ENCODE results near the gene ART1. TPM values are rescaled to one million over a fixed set of nuclear protein-coding genes. Genes with fewer than 3 reads are reported as not detected.

The ART1 gene
- total and polyA plus RNA-seq, 2 of the 8 experiments (the other 6 are each of a cell fraction or from before 2014, with no cell fraction given): not detected

- Histone ChIP-seq H2BK20ac (ENCODE audit: low read length) (no peak overlapping the region), H3K27me3 (replicated peaks in 1 of 4; ENCODE audit: control insufficient read depth in 3 of 4, extremely low read depth in 1 of 4, insufficient read depth in 3 of 4, low read length in 3 of 4) (no peaks in the 10 kb centered on the region), H3K4me3 (ENCODE audit: extremely low read depth in 1 of 4, insufficient read depth in 2 of 4, low read depth in 3 of 4, low read length in 4 of 4) (no peak overlapping the region)
- TF ChIP-seq E2F6 (IDR thresholded peaks at IDR 0.05) (no peak), FOSL1 (IDR thresholded peaks at IDR 0.05; ENCODE audit: insufficient read depth, low read depth, low read length) (no peak), GTF2F1 (IDR thresholded peaks at IDR 0.05; ENCODE audit: borderline replicate concordance, low read depth, low read length) (no peak), SIX5 (IDR thresholded peaks at IDR 0.05; ENCODE audit: low read depth, low read length) (no peak), POLR2A (IDR thresholded peaks at IDR 0.05; ENCODE audit: control extremely low read depth in 1 of 2, low read depth in 2 of 2, low read length in 2 of 2) (no peak), CTBP2 (IDR thresholded peaks at IDR 0.05; ENCODE audit: borderline replicate concordance, insufficient read depth, insufficient read length, low read length) (no peak), POLR2AphosphoS5 (IDR thresholded peaks at IDR 0.05; ENCODE audit: low read depth, low read length) (no peak), CEBPB (IDR thresholded peaks at IDR 0.05; ENCODE audit: low read depth, low read length) (no peak), KDM1A (IDR thresholded peaks at IDR 0.05; ENCODE audit: borderline replicate concordance, low read length) (no peak), MAX (IDR thresholded peaks at IDR 0.05) (no peak), ATF3 (IDR thresholded peaks at IDR 0.05; ENCODE audit: insufficient read depth, low read depth, low read length) (no peak), TAF1 (IDR thresholded peaks at IDR 0.05; ENCODE audit: low read depth, low read length) (no peak), SP2 (IDR thresholded peaks at IDR 0.05; ENCODE audit: low read length) (no peak), SP4 (IDR thresholded peaks at IDR 0.05; ENCODE audit: low read length) (no peak)
These were observed 21.8 kb upstream of the ART1 start for GRCh38 chr11:3623121-3623520.

More at GRCh38 chr11:3623121-3623520, 21.8 kb upstream of the ART1 start:
- no peak overlapping the region for H3K9ac ChIP-seq (replicated peaks in 1 of 4; ENCODE audit: extremely low read depth in 1 of 4, low read depth in 3 of 4, low read length in 3 of 4)
- H2BK15ac ChIP-seq (ENCODE audit: low read length): no peak overlapping the region
- H3K4ac ChIP-seq (replicated peaks; ENCODE audit: insufficient read length, low read depth, low read length): no peak overlapping the region
- no peaks in the 10 kb centered on the region for H3K23me2 ChIP-seq (ENCODE audit: low read depth, low read length)
- no peaks in the 10 kb centered on the region for H3K9me3 ChIP-seq (ENCODE audit: insufficient read depth in 2 of 2, low read depth in 1 of 2, low read length in 1 of 2)
- no peak overlapping the region for H2BK120ac ChIP-seq (replicated peaks; ENCODE audit: low read depth, low read length)
- H2BK12ac ChIP-seq (ENCODE audit: low read depth, low read length): no peak overlapping the region
- no peak overlapping the region for H3K23ac ChIP-seq (ENCODE audit: insufficient read length)
- no peak overlapping the region for H3K56ac ChIP-seq (replicated peaks; ENCODE audit: insufficient read length, low read depth, low read length)
- no peak overlapping the region for H2BK5ac ChIP-seq (ENCODE audit: low read depth, low read length)
- H3K79me1 ChIP-seq (ENCODE audit: low read depth, low read length): no peaks in the 10 kb centered on the region
- POLR2A ChIA-PET (ENCODE audit: partially characterized antibody): interaction anchor here (0.8 kb wide), 1 partner anchor 18 kb away, joined by 3 read pairs; no protein-coding TSS in a partner anchor
- no peak overlapping the region for H2AFZ ChIP-seq (ENCODE audit: low read length)
- no peak overlapping the region for H3K18ac ChIP-seq (ENCODE audit: extremely low read depth, low read length)
- no peaks in the 10 kb centered on the region for H3K36me3 ChIP-seq (ENCODE audit: control insufficient read depth in 2 of 4, insufficient read depth in 4 of 4, low read length in 3 of 4)
- no peak overlapping the region for H4K91ac ChIP-seq (replicated peaks; ENCODE audit: insufficient read length, low read length)
- H4K8ac ChIP-seq (ENCODE audit: extremely low read depth, insufficient read depth, low read length): no peak overlapping the region
- no peak overlapping the region for H4K5ac ChIP-seq (ENCODE audit: insufficient read length, low read depth, low read length)
- no peak overlapping the region for H2AK5ac ChIP-seq (ENCODE audit: low read depth, low read length)
- H3K14ac ChIP-seq (ENCODE audit: insufficient read length): no peak overlapping the region
- H3K27ac ChIP-seq (ENCODE audit: low read depth, low read length): no peak overlapping the region
- CTCF ChIA-PET (ENCODE audit: partially characterized antibody): interaction anchor here (2.0 to 7.0 kb wide), 2 partner anchors 14 to 50 kb away, joined by 4 to 33 read pairs; no protein-coding TSS in a partner anchor
- WGBS, 2 experiments (ENCODE audit: extremely low coverage in 1 of 2, insufficient coverage in 1 of 2, insufficient read length in 1 of 2, insufficient replicate concordance in 2 of 2, low coverage in 1 of 2, low lambda C conversion rate in 2 of 2, missing lambda C conversion rate in 1 of 2): 92% methylated on average over 5 of the region's 5 CpGs; no CpG with 5 or more reads in 1 of the 2 experiments
- DNase-seq (ENCODE audit: low read depth in 1 of 2, low spot score in 2 of 2) (no peak), FAIRE-seq (no peak)
- H3K79me2 ChIP-seq (ENCODE audit: control insufficient read depth in 1 of 2, insufficient read depth in 2 of 2, low read length in 2 of 2): no peaks in the 10 kb centered on the region
- H3K4me2 ChIP-seq (ENCODE audit: insufficient read depth in 1 of 2, low read depth in 2 of 2, low read length in 2 of 2): no peak overlapping the region
- no peaks in the 10 kb centered on the region for H3K4me1 ChIP-seq (replicated peaks in 1 of 4; ENCODE audit: control insufficient read depth in 3 of 4, insufficient read depth in 4 of 4, low read length in 3 of 4)
- H4K20me1 ChIP-seq (replicated peaks in 1 of 2; ENCODE audit: control insufficient read depth in 1 of 2, insufficient read depth in 2 of 2, low read length in 2 of 2): no peaks in the 10 kb centered on the region

Measured in H1 (cell line).